Activated naive CD4-positive, alpha-beta T cell treated with anti-CD3 and anti-CD28 coated beads, Interleukin-2, amount 50 U/mL, for 16 hours (primary cell): ENCODE results near the gene DDX31.

Experiments
- DNase-seq: peaks from one replicate; pipeline ENCODE4 v3.0.0-alpha.2; 2020

The DDX31 gene

DNA sequence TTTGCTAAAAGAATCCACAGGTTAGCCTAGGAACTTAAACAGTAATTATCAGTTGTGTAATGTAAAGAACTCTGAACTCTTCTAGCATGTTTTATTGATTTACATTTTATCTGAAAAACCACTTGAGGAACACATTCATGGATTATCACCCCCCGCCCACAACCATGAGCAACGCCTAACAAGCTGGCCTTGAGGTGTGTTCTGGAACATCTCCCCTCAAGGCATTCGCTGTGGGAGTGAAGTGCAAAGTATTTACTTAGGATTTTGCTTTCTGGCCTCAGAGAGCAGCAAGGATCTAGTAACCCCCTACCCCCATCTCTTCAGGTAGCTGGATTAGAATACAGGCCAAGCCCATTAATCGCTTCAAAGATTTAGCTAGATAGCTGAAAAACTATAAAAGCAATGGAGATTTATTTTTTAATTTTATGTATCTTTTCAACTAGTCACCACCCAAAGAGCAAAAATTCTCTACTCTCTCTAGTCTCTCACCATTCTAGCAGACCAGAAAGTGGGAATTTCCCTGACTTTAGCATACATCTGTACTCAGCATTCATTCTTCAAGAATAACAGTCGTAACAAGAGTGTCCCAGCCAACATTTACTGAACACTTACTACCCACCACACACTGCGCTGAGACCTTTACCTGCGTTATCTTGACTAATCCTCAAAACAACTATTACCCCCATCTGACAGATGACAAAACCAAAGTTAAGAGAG lies 37.2 kb downstream of the DDX31 start:
- DNase-seq: no peak

GRCh38 chr9:132631685-132632084 lies 38.1 kb downstream of the DDX31 start:
- no peak for DNase-seq

GRCh38 chr9:132631280-132631679 lies 38.5 kb downstream of the DDX31 start:
- DNase-seq: no peak

DNA sequence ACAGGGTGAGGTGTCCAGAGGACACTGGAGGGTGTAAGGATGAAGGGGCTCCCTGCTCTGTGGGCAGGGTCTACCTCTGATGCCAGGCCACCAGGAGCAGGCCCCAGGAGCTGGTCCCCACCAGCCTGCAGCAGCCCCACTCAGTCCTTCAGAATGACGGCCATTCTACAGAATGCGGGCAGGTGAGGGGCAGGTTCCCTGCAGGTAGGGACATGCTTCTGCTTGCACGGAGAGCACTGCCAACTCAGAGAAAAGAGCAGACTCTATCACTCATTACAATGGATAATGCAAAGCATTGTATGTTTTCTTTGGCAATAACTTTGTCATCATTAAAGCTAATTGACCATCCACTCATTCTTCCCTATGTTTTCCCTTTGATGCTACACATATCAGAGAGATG lies 39.0 kb downstream of the DDX31 start:
- DNase-seq: no peak

- DNase-seq: no peak
Measured at GRCh38 chr9:132630116-132630515, 39.7 kb downstream of the DDX31 start.

GRCh38 chr9:132628746-132629145 lies 41.0 kb downstream of the DDX31 start:
- no peak for DNase-seq

DNA sequence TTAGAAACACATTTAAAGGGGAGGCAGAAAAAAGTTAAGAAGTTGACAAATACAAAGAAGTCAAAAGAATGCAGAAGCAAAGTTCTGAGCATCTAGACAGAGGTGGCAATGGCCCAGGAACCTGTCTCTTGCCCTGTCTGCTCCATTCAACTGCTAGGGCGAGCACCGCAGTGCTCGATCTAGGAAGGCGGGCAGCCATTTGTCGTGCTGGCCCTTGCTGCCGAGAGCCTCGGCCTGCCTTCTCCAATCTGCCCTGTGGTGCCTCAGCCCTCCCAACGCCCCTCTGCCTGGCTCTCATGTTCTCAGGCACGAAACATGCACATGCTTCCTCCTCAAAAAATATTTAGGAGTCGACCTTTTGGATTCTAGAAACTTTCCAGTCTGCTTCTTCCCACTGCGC lies 42.2 kb downstream of the DDX31 start:
- DNase-seq: no peak

DNA sequence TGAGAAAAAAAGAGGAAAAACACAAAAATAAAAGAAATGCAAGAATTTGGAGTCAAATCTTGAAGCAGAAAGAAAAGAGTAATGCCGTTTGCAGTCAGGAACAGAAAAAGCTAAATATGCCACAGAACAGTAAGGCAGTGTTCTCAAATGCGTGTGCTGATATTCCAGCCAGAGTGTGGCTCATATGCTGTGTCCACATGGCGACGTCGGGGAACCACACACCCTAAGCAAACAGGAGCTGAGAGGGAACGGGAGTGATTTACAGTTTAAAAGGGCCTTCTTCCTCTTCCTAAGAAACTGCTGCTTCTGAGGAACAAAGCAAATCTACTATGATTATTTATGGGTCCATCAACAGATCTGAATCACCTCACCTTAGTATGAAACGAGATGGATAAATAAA lies 42.7 kb downstream of the DDX31 start:
- DNase-seq: no peak

GRCh38 chr9:132626285-132626684 lies 43.5 kb downstream of the DDX31 start:
- DNase-seq: no peak

GRCh38 chr9:132622159-132622558 lies 47.6 kb downstream of the DDX31 start:
- no peak for DNase-seq

GRCh38 chr9:132616725-132617124 lies 53.1 kb downstream of the DDX31 start:
- no peak for DNase-seq

GRCh38 chr9:132615774-132616173 lies 54.0 kb downstream of the DDX31 start:
- DNase-seq: no peak

GRCh38 chr9:132614324-132614723 lies 55.5 kb downstream of the DDX31 start:
- DNase-seq: no peak

- no peak for DNase-seq
Measured at GRCh38 chr9:132610661-132611060, 59.1 kb downstream of the DDX31 start.

GRCh38 chr9:132609829-132610228 lies 60.0 kb downstream of the DDX31 start:
- no peak for DNase-seq

GRCh38 chr9:132609184-132609583 lies 60.6 kb downstream of the DDX31 start:
- DNase-seq: no peak

GRCh38 chr9:132606066-132606465 lies 63.7 kb downstream of the DDX31 start:
- no peak for DNase-seq

DNA sequence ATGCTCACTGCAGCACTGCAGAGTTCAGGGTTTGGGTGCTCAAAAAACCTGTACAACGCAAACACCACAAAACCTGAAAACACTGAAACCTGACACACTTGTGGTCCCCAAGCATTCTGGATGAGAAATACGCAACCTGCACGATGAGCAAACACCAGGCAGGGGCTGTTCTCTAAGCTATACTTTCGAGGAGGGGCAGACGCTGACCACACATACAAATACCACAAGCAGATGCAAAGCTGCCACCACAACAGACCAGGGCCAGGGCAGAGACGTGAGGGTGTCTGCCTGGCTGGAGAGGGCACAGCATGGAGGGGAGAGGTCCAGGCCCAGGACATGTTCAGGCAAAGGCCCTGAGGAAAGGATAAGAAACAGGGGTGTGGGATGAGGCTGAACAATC lies 64.4 kb downstream of the DDX31 start:
- no peak for DNase-seq

DNA sequence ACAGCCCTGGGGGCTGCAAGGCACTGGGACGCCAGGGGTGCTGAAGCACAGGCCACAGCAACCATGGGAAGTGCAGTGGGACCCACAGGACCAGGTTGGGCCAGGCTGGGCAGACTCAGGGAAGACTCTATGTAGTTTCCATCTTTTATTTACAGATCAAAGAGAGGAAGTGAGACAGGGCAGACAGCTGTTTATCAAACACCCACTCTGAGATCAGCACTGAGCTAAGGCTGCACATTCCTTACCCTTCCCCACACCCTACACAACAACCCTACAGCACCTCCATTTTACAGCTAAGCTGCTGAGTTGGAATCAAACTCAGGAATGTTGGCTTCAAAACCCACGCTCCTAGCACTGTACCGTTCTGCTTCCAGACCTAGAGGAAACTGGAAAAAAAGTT lies 67.6 kb downstream of the DDX31 start:
- no peak for DNase-seq

DNA sequence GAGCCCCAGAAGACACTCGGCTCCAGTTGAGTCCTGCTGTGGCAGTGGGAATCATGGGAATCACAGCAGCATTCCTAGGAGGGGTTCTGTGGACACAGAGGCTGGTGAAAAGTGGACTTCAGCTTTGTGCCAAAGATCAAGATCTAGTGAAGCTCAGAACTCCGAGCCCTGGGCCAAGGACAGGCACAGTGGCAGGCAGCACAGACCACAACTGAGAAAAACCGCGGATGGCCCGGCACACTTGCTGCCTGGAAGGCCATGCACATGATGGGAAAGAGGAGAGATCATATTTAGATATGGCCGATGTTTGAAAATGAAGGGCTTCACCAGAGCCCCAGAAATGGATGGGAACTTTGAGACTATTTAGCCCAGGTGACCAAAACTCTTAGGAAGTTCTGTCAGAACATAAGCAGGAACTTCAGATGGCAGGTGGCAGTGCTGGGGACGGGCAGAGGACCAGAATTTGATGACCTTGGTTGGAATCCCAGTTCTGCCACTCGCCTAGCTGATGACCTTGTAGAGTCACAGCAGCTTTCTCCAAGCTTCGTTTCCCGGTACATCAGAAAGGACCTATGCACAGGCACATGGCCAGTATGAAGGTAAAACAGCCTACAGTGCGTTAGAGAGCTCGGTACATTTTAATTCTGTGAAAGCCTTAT lies 69.3 kb downstream of the DDX31 start:
- no peak for DNase-seq

DNA sequence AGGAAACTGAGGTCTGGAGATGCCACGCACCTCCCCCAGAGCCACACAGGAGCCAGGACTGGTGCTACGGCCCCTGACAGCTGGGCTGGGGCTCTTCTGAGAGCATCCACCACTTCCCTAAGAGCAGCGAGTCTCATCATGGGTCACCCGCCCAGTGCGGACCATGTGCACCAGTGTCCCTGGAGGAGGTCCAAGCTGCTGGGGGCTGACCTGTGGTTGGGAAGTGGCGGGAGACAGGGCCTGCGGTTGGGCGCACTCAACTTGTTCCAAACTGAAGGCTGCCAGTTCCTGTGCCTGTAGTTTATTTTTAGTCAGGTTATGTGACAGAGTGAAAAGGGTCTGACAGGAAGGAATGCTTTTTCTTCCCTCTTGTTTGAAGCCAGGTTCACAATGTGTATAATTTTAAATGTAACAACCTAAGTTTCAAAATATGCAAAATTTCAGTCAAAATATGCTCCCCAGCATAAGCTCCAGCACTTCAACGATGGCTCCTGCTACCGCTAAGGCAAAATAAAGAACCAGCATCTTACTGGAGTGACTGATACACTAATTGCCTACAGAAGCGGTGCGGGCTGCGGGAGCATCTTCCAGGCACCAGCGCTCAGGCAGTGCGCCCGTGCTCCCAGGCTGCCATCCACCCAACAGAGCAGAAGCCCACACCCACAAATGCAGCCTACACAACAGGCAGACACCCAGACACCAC lies 72.6 kb downstream of the DDX31 start:
- no peak for DNase-seq

GRCh38 chr9:132596200-132596599 lies 73.6 kb downstream of the DDX31 start:
- DNase-seq: no peak

- no peak for DNase-seq
Measured at GRCh38 chr9:132595319-132595718, 74.5 kb downstream of the DDX31 start.

DNA sequence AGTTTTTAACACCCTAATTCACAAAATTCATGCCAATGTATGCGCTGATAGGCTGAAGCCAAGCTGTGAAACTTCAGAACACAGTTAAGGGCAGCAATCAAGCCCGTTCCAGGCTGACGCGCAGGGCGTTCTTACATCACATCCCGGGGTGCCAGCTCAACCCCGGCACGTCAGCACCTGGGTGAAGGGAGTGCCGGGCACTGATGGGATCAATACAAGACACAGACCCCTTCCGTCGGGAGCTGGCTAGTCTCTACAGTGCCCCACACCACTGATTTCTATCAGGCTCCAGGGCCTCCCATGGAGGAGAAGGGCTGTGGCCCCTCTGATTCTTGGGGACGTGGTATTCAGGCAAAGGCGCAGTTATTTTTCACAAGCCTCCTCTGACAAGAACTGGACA lies 75.4 kb downstream of the DDX31 start:
- no peak for DNase-seq
